ENCODE data around the gene MOB2. TPM values are rescaled to one million over a fixed set of nuclear protein-coding genes. Genes with fewer than 3 reads are reported as not detected.

Gene MOB2
- total RNA-seq, 2 experiments from 2014 or later: 37.0 to 38.3 TPM

- no peaks in the 10 kb centered on the region for H3K27me3 Mint-ChIP-seq
- CTCF ChIA-PET: no interaction called here
- H3K27ac ChIP-seq (ENCODE audit: low read depth in 1 of 2, low read length in 2 of 2): no peak overlapping the region
- H3K9me3 Mint-ChIP-seq: no peaks in the 10 kb centered on the region
- H3K36me3 ChIP-seq (ENCODE audit: insufficient read depth, low read length): no peaks in the 10 kb centered on the region
- H3K27me3 ChIP-seq (ENCODE audit: control insufficient read depth in 1 of 2, insufficient read depth in 2 of 2, low read length in 2 of 2): no peaks in the 10 kb centered on the region
- DNase-seq (no peak), ATAC-seq (ENCODE audit: poor library complexity) (no peak)
- no peaks in the 10 kb centered on the region for H3K4me1 ChIP-seq (ENCODE audit: insufficient read depth, low read length)
- no peak overlapping the region for H3K27ac Mint-ChIP-seq
- peaks cover 5% of the 10 kb centered on the region for H3K36me3 Mint-ChIP-seq (ENCODE audit: low read depth)
- H3K4me1 Mint-ChIP-seq (ENCODE audit: low read depth): no peaks in the 10 kb centered on the region
- POLR2A ChIA-PET: no interaction called here
- no peak overlapping the region for H3K4me3 Mint-ChIP-seq
- H3K4me3 ChIP-seq (ENCODE audit: low read length): no peak overlapping the region
- no peak for TF ChIP-seq CTCF (IDR thresholded peaks at IDR 0.05)
- intact Hi-C loops (cut with DNase I, micrococcal nuclease): no loop called here
- peaks cover 23 to 60% of the 10 kb centered on the region in 2 experiments for H3K9me3 ChIP-seq (ENCODE audit: control insufficient read depth in 1 of 2, insufficient read depth in 1 of 2, low read length in 2 of 2)
Measured at GRCh38 chr11:1422481-1422880, 64.1 kb downstream of the MOB2 start.

- Histone ChIP-seq H3K36me3 (ENCODE audit: insufficient read depth, low read length) (no peaks in the 10 kb centered on the region), H3K4me1 (ENCODE audit: insufficient read depth, low read length) (no peaks in the 10 kb centered on the region), H3K4me3 (ENCODE audit: low read length) (no peak overlapping the region), H3K27me3 (ENCODE audit: control insufficient read depth in 1 of 2, insufficient read depth in 2 of 2, low read length in 2 of 2) (no peaks in the 10 kb centered on the region), H3K27ac (ENCODE audit: low read depth in 1 of 2, low read length in 2 of 2) (no peak overlapping the region), H3K9me3 (ENCODE audit: control insufficient read depth in 1 of 2, insufficient read depth in 1 of 2, low read length in 2 of 2) (peaks cover 35 to 71% of the 10 kb centered on the region in 2 experiments)
- DNase-seq: no peak
- H3K9me3 Mint-ChIP-seq: no peaks in the 10 kb centered on the region
- CTCF ChIA-PET: no interaction called here
- H3K4me3 Mint-ChIP-seq: no peak overlapping the region
- TF ChIP-seq CTCF (IDR thresholded peaks at IDR 0.05): no peak
- H3K27ac Mint-ChIP-seq: no peak overlapping the region
- H3K36me3 Mint-ChIP-seq (ENCODE audit: low read depth): peaks cover 5% of the 10 kb centered on the region
- intact Hi-C loops (cut with DNase I, micrococcal nuclease): no loop called here
- POLR2A ChIA-PET: no interaction called here
- no peaks in the 10 kb centered on the region for H3K27me3 Mint-ChIP-seq
- H3K4me1 Mint-ChIP-seq (ENCODE audit: low read depth): no peaks in the 10 kb centered on the region
- no peak for ATAC-seq (ENCODE audit: poor library complexity)
Measured at GRCh38 chr11:1421291-1421690, 65.3 kb downstream of the MOB2 start.

GRCh38 chr11:1419811-1420210 lies 66.8 kb downstream of the MOB2 start:
- Mint-ChIP-seq H3K9me3 (no peaks in the 10 kb centered on the region), H3K4me1 (ENCODE audit: low read depth) (no peaks in the 10 kb centered on the region), H3K27me3 (no peaks in the 10 kb centered on the region), H3K4me3 (no peak overlapping the region), H3K36me3 (ENCODE audit: low read depth) (peaks cover 5% of the 10 kb centered on the region), H3K27ac (no peak overlapping the region)
- intact Hi-C loops (cut with DNase I, micrococcal nuclease): no loop called here
- Histone ChIP-seq H3K4me3 (ENCODE audit: low read length) (no peak overlapping the region), H3K9me3 (ENCODE audit: control insufficient read depth in 1 of 2, insufficient read depth in 1 of 2, low read length in 2 of 2) (peaks cover 40 to 80% of the 10 kb centered on the region in 2 experiments), H3K27me3 (ENCODE audit: control insufficient read depth in 1 of 2, insufficient read depth in 2 of 2, low read length in 2 of 2) (no peaks in the 10 kb centered on the region), H3K36me3 (ENCODE audit: insufficient read depth, low read length) (no peaks in the 10 kb centered on the region), H3K27ac (ENCODE audit: low read depth in 1 of 2, low read length in 2 of 2) (no peak overlapping the region), H3K4me1 (ENCODE audit: insufficient read depth, low read length) (no peaks in the 10 kb centered on the region)
- TF ChIP-seq CTCF (IDR thresholded peaks at IDR 0.05): no peak
- ChIA-PET CTCF (no interaction called here), POLR2A (no interaction called here)
- ATAC-seq (ENCODE audit: poor library complexity) (no peak), DNase-seq (no peak)

Other genes starting within 250 kb of the MOB2 start
- gene TOLLIP, start 177.1 kb downstream of the MOB2 start, total RNA-seq: 10 to 100 TPM; 38.9 to 41.0 TPM
- gene BRSK2, start 96.8 kb downstream of the MOB2 start, total RNA-seq: under 1 TPM; 0.22 to 0.55 TPM
- 10 to 100 TPM; 83.9 to 91.2 TPM for gene DUSP8, start 85.5 kb upstream of the MOB2 start, total RNA-seq
- not detected for gene KRTAP5-1, start 98.5 kb upstream of the MOB2 start, total RNA-seq
- not detected for gene KRTAP5-2, start 111.5 kb upstream of the MOB2 start, total RNA-seq
- not detected for gene KRTAP5-3, start 121.7 kb upstream of the MOB2 start, total RNA-seq
- gene KRTAP5-4, start 135.4 kb upstream of the MOB2 start, total RNA-seq: not detected
- gene KRTAP5-5, start 143.0 kb upstream of the MOB2 start, total RNA-seq: not detected
- not detected for gene KRTAP5-6, start 210.4 kb upstream of the MOB2 start, total RNA-seq